GM19397 (cell line): ENCODE results near the gene CR2.
A peak's percentile ranks its signal among the peaks of the same experiment; 100 is the strongest.
"Not testable (repeated sequence)": the region's sequence is repeated elsewhere in the genome, so short reads cannot be mapped to it uniquely, and the experiment has no call there.

Source experiments
- ATAC-seq: cut with Tn5 transposase; IDR thresholded peaks from one replicate; pipeline ENCODE4 v1.9.1; 2021; ENCODE audit warnings: mild to moderate bottlenecking, moderate library complexity; ENCODE audit not compliant: unreplicated experiment

The CR2 gene

GRCh38 chr1:207444514-207445217 is 9.5 kb upstream of the CR2 start:
- no peak for ATAC-seq

- no peak for ATAC-seq
These were observed 450 bp upstream of the CR2 start for GRCh38 chr1:207453710-207454045.

DNA sequence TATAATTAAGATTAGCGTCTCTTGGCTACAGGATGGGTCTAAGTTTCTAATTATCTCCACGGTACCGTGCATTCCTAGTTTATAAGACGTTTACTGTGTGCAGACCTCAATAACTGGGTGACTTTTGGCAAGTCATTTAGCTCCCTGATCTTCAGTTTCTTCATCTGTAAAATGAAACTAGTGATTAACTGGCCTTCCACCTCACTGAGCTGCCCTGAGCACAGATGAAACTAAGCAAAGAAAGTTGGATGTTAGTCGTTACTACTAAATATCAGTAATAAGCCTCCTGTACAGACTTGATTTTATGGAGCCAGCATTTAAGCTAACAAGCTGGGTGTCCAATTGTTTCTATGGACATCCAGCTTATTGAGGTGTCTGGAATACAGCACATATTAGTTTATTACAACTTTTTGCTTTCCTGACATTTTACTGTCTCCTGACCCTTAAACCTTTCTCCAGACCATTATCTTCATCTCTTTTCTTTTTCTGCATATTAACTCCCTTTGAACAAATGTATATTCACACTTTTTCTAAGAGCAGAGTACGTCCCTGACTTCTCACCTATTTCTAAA is 1.1 kb downstream of the CR2 start:
- ATAC-seq: no peak

DNA sequence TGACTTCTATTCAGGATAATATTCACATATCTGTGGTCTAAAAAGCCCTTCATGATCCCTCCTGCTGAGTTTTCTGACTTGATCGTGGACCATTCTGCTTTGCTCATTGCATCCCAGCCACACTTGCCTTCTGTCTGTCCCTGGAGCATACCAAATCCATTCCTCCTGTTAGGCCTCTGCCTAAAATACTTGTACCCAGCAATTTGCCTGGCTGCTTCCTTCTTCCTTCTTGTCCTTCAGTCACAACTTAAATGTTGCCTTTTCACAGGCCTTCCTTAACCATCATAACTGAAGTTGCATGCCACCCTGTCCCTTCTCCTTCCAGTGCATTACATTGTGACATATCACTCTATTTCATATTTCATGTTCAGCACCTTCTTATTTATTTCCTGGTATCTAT is 4.3 kb downstream of the CR2 start:
- ATAC-seq: no peak

- ATAC-seq: no peak
These were observed 4.9 kb downstream of the CR2 start for GRCh38 chr1:207459008-207459407.

DNA sequence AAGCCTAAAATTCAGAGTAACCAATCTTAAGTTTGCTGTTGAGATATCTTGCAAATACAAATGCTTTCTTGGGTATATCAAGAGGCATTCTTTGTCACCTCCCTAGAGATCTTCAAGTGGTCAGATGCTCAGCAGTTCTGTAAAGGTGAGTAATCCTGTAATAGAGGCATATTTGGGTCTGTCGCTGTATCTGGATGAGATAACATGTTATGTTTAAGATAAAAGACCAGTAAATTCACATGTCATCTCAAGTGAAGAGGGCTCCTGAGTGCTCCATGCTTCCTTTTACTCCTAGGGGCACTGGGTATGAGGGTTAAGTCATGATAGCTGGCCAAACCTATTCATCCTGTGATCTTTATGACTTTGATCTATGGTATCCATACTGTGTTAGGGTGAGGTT is 7.5 kb downstream of the CR2 start:
- ATAC-seq: no peak

DNA sequence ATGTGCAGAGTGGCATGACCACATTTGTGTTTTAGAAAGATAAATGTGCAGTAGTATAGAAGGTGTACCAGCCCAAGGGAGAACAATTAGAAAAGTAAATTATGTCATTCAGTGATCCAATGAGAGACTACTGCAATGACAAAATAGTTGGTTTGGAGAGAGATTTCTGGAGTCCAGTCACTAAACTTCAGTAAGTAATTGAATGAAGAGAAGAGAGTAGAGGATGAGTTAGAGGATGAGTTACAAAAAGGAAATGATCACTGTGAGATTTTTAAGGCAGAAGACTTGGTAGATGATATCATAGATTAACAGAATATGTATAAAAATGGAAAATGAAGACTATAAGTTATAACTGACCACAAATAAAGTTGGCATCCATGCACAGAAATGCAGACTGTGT is 8.4 kb downstream of the CR2 start:
- ATAC-seq: no peak

DNA sequence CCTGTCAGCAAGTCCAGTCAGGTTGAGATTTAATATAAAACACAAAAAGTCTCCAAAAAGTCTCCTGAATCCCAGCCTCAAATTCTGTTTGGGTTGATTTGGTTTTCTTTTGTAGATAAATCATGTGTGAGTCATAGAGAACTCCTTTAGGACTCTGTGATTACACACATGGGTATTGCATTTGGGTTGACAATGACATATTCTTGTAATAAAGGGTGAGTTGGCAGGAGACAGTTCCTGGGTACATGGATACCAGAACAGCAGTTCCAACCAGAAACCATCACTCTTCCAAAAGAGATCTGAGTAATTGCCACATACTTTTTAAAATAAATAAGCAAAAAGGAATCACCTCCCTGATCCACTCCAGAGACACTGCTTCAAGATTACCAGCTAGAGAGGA is 8.9 kb downstream of the CR2 start:
- no peak for ATAC-seq

- ATAC-seq: no peak
These were observed 9.4 kb downstream of the CR2 start for GRCh38 chr1:207463571-207463970.

DNA sequence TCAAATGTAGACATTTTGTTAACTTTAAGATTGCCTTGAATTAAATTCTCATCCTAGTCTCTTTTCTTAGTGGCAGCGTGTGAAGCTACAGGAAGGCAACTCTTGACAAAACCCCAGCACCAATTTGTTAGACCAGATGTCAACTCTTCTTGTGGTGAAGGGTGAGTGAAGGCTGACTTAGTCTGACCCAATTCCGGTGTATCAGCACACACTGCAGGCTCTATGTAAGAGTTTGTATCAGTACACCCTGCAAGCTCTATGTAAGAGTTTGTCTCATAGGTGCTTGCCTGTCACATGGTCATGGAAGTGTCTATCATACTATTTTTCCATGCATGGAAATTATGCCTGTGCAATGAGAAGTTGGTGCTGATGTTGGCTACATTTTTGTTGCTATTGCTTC is 16.8 kb downstream of the CR2 start:
- ATAC-seq: no peak

DNA sequence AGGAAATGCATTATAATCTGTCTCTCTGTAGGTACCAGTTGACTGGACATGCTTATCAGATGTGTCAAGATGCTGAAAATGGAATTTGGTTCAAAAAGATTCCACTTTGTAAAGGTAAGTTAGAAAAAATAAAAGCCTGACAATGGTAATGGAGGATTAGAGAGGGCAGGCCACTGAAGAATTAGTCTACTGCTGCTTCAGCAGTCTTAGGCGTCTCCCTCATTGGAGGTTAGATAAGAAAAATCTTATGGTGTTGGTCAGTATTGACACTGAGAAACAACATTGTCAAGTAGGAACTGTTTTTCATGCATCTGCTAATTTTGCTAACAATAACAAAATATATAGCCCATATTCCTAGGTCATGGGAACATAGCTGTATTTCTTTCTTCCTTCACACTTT is 20.1 kb downstream of the CR2 start:
- ATAC-seq: no peak

DNA sequence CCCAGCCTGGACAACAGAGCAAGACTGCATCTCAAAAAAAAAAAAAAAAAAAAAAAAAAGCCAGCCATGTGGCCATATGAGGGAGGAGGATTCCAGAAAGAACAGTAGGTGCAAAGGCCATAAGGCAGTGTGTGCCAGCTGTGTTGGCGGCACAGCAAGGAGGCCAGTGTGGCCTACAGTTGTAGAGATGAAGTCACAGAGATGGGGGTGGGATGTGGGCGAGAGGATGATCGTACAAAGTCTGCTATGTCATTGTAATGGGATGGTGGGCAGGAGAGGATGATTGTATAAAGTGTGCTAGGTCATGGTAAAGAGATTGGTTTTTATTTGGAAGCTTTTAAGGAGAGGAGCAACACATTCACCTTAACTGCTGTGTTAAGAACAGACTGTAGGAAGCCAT is 32.1 kb downstream of the CR2 start:
- no peak for ATAC-seq

- no peak for ATAC-seq
These were observed 33.5 kb downstream of the CR2 start for GRCh38 chr1:207487636-207488035.

GRCh38 chr1:207493212-207493611 is 39.1 kb downstream of the CR2 start:
- no peak for ATAC-seq

GRCh38 chr1:207494171-207494570 is 40.0 kb downstream of the CR2 start:
- no peak for ATAC-seq

DNA sequence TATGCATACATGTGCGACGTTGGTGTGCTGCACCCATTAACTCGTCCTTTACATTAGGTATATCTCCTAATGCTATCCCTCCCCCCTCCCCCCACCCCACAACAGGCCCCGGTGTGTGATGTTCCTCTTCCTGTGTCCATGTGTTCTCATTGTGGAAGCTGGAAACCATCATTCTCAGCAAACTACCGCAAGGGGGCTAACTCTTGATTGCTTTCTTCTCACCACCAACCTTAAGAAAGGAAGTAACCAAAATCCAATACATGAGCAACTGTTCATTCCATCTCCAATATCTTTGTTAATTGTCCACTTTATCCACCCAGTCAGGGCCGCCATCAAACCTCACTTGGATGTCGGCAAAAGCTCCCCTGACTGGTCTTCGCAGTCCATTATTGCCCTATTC is 41.2 kb downstream of the CR2 start:
- ATAC-seq: not testable (repeated sequence)

GRCh38 chr1:207495801-207496792 is 42.0 kb downstream of the CR2 start, which contains the start of gene CR1:
TSS of gene CR1 (plus strand) at chr1:207496157. CDS start at chr1:207496268, 111 bp downstream.
- ATAC-seq: peak; percentile 62

GRCh38 chr1:207497941-207498340 is 43.8 kb downstream of the CR2 start:
- no peak for ATAC-seq

- peak; percentile 38 for ATAC-seq
These were observed 45.4 kb downstream of the CR2 start for GRCh38 chr1:207499573-207499972.

DNA sequence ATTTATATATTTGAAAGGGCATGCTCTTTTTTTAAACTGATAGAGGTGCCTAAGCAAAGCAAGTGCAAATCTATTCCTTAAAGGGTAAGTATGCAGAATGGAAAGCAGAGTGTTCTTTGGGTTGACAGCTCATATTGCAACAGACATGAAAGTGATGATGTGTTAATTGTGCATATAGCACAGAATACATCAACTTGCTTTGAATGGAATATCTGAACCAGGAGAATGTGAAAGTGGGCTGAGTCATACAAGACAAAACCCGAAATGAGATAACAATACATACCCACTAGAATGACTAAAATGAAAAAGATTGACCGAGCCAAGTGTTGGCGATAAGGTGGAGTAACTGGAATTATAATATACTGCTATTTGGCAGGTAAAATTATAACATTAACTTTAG is 46.2 kb downstream of the CR2 start:
- no peak for ATAC-seq

GRCh38 chr1:207501071-207501470 is 46.9 kb downstream of the CR2 start:
- ATAC-seq: no peak

DNA sequence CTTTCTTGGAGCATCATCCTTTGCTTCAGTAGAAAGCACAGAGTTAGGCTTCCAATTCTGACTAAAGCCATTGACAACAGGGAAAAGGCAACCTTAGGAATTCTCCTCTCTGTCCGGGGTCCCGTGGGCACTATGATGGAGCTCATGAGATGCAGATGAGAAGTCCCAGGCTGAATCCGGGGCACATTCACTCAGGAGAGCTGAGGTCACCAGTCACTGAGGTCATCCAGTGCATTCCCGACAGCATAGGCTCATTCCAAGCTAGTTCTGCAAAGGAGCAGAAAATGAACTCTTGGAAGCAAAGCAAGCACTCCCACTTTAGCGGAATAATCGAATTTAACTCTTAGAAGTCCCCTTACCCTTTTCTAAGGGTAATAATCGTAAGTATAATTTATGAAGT is 48.6 kb downstream of the CR2 start:
- ATAC-seq: no peak
